ENCODE measurements around the gene AADAC.

- TF ChIP-seq CTCF (IDR thresholded peaks at IDR 0.05): no peak
- TF ChIP-seq EP300 (IDR thresholded peaks at IDR 0.05): no peak
- no peak for TF ChIP-seq POLR2A (IDR thresholded peaks at IDR 0.05; ENCODE audit: low read depth)
Observed at GRCh38 chr3:151768393-151768930, 45.5 kb upstream of the AADAC start.
